Esophagus muscularis mucosa (tissue), 3 donors: Measurements from ENCODE around the gene EVC.

Experiments
- EP300 ChIP-seq: sonication (generic); formaldehyde crosslinking; IDR thresholded peaks from one replicate; pipeline ENCODE4 v1.6.1; 2017; ENCODE audit warnings: antibody characterized with exemption
- TF ChIP-seq, protein P1 (sequence below), 3 experiments: fragments of 200-600 bp in 2 of 3; fragments of 450-650 bp in 1 of 3; sonication (generic) in 2 of 3; IDR thresholded peaks; one replicate each; pipeline ENCODE4 v1.5.1; 2017 to 2019; ENCODE audit warnings: antibody characterized with exemption in 3 of 3, mild to moderate bottlenecking in 2 of 3, moderate library complexity in 1 of 3

DNA sequence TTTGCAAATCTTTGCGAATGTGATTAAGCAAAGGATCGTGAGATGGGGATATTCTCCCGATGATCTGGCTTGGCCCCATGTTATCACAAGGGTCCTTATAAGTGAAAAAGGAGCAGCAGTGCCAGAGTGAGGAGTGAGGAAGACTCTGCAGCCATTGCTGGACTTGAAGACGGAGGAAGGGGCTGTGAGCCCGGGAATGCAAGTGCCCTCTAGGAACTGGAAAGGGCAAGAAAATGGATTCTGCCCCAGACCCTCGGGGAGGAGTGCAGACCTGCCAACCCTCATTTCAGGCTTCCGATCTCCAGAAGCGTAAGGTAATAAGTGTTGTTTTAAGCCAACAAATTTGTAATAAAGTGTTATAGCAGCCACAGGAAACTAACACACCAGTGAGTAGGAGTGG is 76.3 kb downstream of the EVC start:
- TF ChIP-seq EP300, result no peak
- TF ChIP-seq, protein P1, sequence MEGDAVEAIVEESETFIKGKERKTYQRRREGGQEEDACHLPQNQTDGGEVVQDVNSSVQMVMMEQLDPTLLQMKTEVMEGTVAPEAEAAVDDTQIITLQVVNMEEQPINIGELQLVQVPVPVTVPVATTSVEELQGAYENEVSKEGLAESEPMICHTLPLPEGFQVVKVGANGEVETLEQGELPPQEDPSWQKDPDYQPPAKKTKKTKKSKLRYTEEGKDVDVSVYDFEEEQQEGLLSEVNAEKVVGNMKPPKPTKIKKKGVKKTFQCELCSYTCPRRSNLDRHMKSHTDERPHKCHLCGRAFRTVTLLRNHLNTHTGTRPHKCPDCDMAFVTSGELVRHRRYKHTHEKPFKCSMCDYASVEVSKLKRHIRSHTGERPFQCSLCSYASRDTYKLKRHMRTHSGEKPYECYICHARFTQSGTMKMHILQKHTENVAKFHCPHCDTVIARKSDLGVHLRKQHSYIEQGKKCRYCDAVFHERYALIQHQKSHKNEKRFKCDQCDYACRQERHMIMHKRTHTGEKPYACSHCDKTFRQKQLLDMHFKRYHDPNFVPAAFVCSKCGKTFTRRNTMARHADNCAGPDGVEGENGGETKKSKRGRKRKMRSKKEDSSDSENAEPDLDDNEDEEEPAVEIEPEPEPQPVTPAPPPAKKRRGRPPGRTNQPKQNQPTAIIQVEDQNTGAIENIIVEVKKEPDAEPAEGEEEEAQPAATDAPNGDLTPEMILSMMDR (IDR thresholded peaks at IDR 0.05), result no peak
